Urinary bladder (tissue), 4 donors: Measurements from ENCODE around the gene PODXL. TPM values are rescaled to one million over a fixed set of nuclear protein-coding genes. Genes with fewer than 3 reads are reported as not detected.
"Not testable (repeated sequence)": the region's sequence is repeated elsewhere in the genome, so short reads cannot be mapped to it uniquely, and the experiment has no call there.

ENCODE experiments used
- DNase-seq: peaks from one replicate; pipeline ENCODE4 v3.0.0-alpha.2; 2015; ENCODE audit errors: extremely low spot score
- H3K27ac ChIP-seq: one replicate; pipeline ENCODE4 v1.5.1; 2013; ENCODE audit warnings: low read depth, mild to moderate bottlenecking, moderate library complexity
- H3K36me3 ChIP-seq: one replicate; pipeline ENCODE4 v1.6.1; 2013; ENCODE audit warnings: mild to moderate bottlenecking, moderate library complexity; ENCODE audit not compliant: insufficient read depth
- H3K4me1 ChIP-seq: one replicate; pipeline ENCODE4 v1.6.1; 2013; ENCODE audit warnings: mild to moderate bottlenecking, moderate library complexity; ENCODE audit not compliant: insufficient read depth
- H3K4me3 ChIP-seq: one replicate; pipeline ENCODE4 v1.5.1; 2013; ENCODE audit warnings: low read depth, low read length
- WGBS: extraction: QIAGEN DNeasy Blood & Tissue Kit; methylation state at CpG from one replicate; pipeline ENCODE4 v1.1.7; 2013; 5-methylcytosine and 5-hydroxymethylcytosine counted together
- polyA plus RNA-seq: library from polyadenylated mRNA; stranded (reverse); fragments of 200-250 nt; gene quantifications from one replicate; pipeline ENCODE4 v1.2.3, GENCODE V29; 2013
- total RNA-seq: library from RNA; depleted of rRNA; stranded (reverse); fragments of >200 nt; gene quantifications from one replicate; pipeline ENCODE4 v1.2.3, GENCODE V29; 2014
- donor health status: healthy with polysubstance abuse.
- donor health status: healthy.

The PODXL gene
- total and polyA plus RNA-seq, 2 donors: 18.7 to 30.8 TPM

DNA sequence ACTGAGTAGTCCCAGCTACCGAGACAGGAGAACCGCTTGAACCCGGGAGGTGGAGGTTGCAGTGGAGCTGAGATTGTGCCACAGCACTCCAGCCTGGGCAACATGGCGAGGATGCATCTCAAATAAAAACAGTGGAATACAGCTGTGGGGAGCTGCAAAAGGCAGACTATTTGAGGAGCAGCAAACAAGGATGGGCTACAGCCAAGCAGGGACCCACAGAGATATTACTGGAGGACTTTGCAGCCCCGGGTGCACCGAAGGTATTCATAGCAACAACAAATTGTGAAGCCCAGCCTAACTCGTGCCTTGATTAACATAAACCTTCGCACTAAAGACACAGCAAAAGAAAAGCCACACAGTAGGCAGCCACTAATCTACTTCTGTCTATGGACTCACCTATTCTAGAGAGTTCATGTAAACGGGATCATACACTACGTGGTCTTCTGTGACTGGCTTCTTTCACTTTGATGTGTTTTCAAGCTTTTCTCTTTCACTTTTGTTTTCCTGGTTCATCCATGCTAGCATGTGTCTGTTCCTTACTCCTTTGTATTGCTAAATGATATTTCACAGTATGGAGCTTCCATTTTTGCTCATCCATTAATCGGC lies 34.0 kb downstream of the PODXL start:
- Histone ChIP-seq H3K4me3 (no peak overlapping the region), H3K36me3 (no peaks in the 10 kb centered on the region), H3K27ac (no peak overlapping the region), H3K4me1 (no peaks in the 10 kb centered on the region)
- DNase-seq: no peak
- WGBS: 84% methylated on average over 11 of the region's 11 CpGs

GRCh38 chr7:131521651-131522163 lies 34.7 kb downstream of the PODXL start:
- Histone ChIP-seq H3K4me1 (no peaks in the 10 kb centered on the region), H3K36me3 (no peaks in the 10 kb centered on the region), H3K4me3 (no peak overlapping the region), H3K27ac (no peak overlapping the region)
- 47% methylated on average over 7 of the region's 7 CpGs for WGBS
- no peak for DNase-seq

GRCh38 chr7:131518626-131519025 lies 37.8 kb downstream of the PODXL start:
- no peak overlapping the region for H3K27ac ChIP-seq
- no peaks in the 10 kb centered on the region for H3K4me1 ChIP-seq
- H3K36me3 ChIP-seq: no peaks in the 10 kb centered on the region
- no peak overlapping the region for H3K4me3 ChIP-seq
- DNase-seq: no peak
- whole genome bisulfite sequencing: 90% methylated on average over 11 of the region's 11 CpGs

DNA sequence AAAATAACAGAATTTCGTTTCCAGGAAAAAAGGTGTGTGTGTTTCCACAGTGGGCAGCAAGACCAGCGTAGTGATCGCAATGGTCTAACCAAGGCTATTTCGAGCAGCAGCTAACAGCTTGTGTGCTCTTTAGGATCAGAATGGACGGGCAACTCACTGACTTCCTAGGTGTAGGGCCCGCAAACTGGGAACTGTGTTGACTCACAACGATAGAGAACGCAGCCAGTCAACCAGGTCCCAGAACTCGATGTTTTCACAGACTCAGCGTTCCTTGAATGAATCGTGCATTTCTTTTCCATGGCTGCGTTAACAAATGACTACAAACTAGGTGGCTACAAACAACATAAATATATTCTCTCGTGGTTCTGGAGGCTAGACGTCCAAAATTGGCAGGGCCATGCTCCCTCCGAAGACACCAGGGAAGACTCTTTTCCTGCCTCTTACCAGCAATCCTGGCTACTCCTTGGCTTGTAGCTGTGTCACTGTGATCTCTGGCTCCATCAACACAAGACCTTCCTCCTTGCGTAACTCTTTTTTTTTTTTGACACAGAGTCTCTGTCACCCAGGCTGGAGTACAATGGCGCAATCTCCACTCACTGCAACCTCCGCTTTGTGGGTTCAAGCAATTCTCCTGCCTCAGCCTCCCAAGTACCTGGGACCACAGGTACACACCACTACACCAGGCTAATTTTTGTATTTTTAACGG lies 39.1 kb downstream of the PODXL start:
- no peak for DNase-seq
- no peaks in the 10 kb centered on the region for H3K36me3 ChIP-seq
- no peak overlapping the region for H3K27ac ChIP-seq
- WGBS: 91% methylated on average over 19 of the region's 19 CpGs
- no peak overlapping the region for H3K4me3 ChIP-seq
- no peaks in the 10 kb centered on the region for H3K4me1 ChIP-seq

GRCh38 chr7:131515471-131515870 lies 41.0 kb downstream of the PODXL start:
- not testable (repeated sequence) for H3K4me1 ChIP-seq, H3K27ac ChIP-seq, DNase-seq, H3K36me3 ChIP-seq, H3K4me3 ChIP-seq
- 91% methylated on average over 7 of the region's 7 CpGs for WGBS

DNA sequence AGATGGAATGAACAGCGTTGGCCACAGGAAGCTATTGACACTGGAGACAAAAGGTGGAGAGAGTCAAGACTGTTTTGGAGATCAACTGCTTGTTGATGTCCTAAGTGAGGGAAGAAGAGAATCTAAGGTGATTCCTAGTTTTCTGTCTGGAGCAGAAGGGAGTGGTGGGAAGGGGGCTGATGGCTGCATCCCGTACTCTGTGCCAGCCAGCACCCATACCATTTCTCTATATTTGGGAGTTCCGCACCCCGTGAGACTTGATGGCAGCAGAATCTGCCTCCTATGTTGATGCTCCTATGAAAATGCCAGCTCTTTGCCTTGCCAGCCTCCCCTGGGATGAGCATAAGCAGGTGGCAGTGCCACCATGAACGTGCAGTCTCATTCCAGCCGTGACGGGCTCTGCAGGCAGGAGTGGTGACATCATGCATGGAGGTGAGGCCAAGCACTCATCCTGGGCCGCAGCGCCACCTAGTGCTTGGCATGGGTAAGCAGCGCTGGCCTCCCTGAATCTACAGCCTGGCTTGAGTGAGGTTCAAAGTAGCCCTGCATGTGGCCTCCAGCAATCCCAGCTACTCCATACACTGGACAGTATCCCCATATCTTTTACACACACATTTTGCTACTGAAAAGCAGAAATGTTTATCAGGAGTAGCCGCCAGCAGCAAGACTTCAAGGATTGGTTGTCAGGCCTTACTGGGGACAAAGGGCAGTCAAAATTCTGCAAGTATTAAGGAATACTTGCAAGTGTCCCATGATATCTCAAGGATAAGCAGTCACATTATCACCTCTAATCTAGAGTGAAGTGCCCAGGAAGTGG lies 43.0 kb downstream of the PODXL start:
- DNase-seq: peak; percentile 26
- 38% methylated on average over 11 of the region's 11 CpGs for WGBS
- Histone ChIP-seq H3K4me1 (no peaks in the 10 kb centered on the region), H3K27ac (no peak overlapping the region), H3K36me3 (no peaks in the 10 kb centered on the region), H3K4me3 (no peak overlapping the region)

GRCh38 chr7:131511774-131512535 lies 44.5 kb downstream of the PODXL start:
- no peak overlapping the region for H3K27ac ChIP-seq

DNA sequence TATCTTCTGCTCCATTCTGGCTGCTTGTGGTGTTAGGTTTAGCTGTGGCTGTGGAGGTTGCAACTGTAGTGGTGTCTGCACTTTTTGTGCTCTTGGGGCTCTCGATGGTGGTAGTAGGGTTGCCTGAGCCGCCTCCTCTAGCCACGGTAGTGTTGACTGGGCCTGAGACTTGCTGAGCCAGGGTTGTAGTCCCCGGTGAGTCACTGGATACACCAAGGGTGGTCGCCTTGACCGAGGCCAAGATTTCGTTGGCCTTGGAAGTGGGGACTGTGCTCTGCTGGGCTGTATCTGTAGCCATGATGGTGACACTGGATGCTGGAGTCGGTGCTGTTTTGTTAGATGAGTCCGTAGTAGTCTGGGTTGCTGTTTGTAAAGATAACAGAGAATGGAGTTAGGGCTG lies 45.4 kb downstream of the PODXL start:
- DNase-seq: no peak
- H3K4me1 ChIP-seq: no peaks in the 10 kb centered on the region
- no peak overlapping the region for H3K27ac ChIP-seq
- 88% methylated on average over 9 of the region's 9 CpGs for WGBS
- no peaks in the 10 kb centered on the region for H3K36me3 ChIP-seq
- no peak overlapping the region for H3K4me3 ChIP-seq

More at GRCh38 chr7:131511774-131512535, 44.5 kb downstream of the PODXL start:
- 67% methylated on average over 15 of the region's 15 CpGs for WGBS
- Histone ChIP-seq H3K36me3 (no peaks in the 10 kb centered on the region), H3K4me1 (no peaks in the 10 kb centered on the region), H3K4me3 (no peak overlapping the region)
- no peak for DNase-seq

DNA sequence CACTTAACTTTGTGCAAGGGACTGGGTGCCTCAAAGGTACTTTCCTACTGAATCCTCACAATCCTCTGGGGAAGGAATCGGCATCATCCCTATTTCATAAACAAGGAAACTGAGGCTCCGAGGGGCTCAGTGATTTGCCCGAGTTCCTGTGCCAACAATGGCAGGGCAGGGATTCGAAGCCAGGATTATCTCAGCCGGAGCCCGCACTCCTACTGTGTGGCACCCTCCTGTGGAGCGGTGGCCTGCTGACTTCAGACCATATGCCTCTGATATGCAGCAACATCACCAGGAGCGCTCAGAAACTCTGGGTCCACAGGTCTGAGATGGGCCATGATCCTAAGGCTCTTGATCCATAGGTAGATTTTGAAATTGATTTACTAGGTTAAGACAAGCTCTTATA lies 46.6 kb downstream of the PODXL start:
- Histone ChIP-seq H3K4me3 (no peak overlapping the region), H3K27ac (no peak overlapping the region), H3K4me1 (no peaks in the 10 kb centered on the region), H3K36me3 (no peaks in the 10 kb centered on the region)
- WGBS: 94% methylated on average over 8 of the region's 8 CpGs
- no peak for DNase-seq

DNA sequence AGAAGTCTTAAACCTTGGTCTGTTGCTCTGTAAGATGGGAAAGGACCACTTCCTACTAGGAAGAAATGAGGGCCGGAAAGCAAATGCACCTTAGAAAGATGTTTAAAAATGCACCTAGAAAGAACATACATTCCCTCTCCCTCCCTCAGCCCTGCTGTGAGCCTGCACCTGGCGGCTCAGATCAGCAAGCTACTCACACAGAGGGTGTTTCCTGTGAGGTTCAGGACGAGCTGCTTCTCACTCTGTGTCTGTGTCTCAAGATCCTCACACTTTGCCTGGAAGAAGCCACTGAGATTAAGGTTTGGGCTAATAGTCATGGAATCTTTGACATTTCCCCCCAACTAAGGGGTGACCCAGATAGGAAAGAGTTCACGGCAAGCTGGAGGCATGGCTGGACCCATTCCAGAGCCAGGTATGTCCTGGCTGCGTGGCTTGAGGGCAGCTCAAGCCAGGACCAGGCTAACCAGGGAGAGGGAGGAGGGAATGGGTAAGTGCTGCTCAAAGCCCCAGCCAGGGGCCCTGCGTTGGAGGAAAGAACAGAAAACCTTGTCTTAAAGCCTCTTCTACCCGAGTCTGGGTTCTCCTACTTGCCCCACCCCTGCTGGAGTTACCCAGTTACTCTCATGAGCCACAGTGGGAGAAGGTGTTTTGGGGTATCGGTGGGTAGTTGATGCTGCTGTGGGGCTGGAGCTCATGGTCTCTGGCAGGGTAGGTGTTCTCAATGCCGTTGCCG lies 47.5 kb downstream of the PODXL start:
- Histone ChIP-seq H3K4me1 (no peaks in the 10 kb centered on the region), H3K4me3 (no peak overlapping the region), H3K27ac (no peak overlapping the region), H3K36me3 (no peaks in the 10 kb centered on the region)
- 78% methylated on average over 10 of the region's 10 CpGs for WGBS
- DNase-seq: no peak

DNA sequence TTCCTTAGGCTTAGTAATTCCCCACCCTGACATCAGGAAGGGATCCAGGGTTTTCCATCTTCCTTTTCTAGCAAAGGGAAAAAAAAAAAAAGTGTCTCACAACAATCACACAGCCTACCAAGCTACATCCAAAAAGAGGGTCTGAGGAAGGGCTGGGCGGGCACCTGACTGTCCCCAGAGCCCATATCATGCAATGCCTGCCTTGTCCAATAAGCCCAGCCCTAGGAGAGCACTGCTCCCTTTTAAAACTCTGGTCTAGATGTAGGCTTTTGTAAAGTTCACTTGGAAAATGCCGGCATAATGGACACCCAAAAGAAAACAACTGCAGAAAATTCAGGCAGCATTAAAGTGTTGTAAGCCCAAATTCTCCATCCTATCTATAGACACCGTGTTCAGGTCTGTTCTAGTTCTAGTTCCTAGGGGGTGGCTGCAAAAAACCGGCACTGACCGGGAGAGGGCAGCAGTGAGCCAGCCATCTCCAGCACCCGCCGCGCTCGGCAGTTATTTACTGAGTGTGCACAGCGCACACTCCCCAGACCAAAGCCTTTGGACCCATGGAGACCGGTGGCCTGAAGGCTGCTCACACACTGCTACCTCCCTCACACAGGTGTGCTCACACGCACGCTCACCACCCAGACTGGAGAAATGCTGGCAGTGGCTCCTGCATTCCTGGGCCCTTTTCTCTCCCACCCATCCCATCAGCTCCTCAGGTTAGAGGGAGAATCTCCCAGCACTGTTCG lies 48.7 kb downstream of the PODXL start:
- H3K27ac ChIP-seq: no peak overlapping the region
- H3K4me3 ChIP-seq: no peak overlapping the region
- H3K4me1 ChIP-seq: no peaks in the 10 kb centered on the region
- WGBS: 23% methylated on average over 14 of the region's 14 CpGs
- DNase-seq: no peak
- no peaks in the 10 kb centered on the region for H3K36me3 ChIP-seq

DNA sequence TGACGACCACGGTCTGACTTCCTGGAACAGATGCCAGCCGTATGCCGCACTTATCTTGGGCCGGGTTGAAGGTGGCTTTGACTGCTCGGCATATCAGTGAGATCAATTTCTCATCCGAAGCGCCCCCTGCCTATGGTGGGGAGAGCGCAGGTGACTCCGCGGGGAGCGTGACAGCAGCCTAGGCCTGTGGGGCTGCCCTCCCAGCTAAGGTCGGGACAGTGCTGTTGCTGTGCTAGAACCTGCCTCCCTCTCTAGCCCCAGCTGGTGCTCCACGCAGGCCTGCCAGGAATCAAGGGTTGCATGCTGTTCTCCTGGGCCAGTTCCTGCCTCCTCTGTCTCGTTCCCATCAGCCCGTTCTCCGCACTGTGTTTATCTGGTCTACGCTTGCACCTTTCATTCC lies 49.8 kb downstream of the PODXL start:
- no peak overlapping the region for H3K4me3 ChIP-seq
- no peak for DNase-seq
- no peaks in the 10 kb centered on the region for H3K4me1 ChIP-seq
- no peaks in the 10 kb centered on the region for H3K36me3 ChIP-seq
- WGBS: 74% methylated on average over 18 of the region's 18 CpGs
- H3K27ac ChIP-seq: no peak overlapping the region
